Measurements from ENCODE around the gene CPNE6. TPM values are rescaled to one million over a fixed set of nuclear protein-coding genes. Genes with fewer than 3 reads are reported as not detected.

The CPNE6 gene
- polyA plus RNA-seq, 1 donor (not counting 4 experiments of a cell fraction or from before 2014, with no cell fraction given), result not detected

DNA sequence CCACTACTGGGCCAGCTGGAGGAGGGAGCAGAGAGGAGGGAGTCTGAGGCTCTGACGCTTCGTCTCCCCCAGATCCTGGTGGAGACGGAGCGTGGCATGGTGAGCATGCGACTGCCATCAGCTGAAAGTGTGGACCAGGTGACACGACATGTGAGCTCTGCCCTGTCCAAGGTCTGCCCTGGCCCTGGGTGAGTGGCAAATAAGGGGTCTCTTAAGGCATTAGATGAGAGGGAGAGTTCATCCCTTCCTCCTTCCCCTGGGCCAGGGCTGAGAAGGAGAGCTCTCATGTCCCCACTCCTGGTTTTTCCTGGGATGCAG is 17.1 kb upstream of the CPNE6 start:
- Histone ChIP-seq H3K4me1 (ENCODE audit: control insufficient read depth, extremely low read depth, insufficient read depth, low read length) (peaks cover 7% of the 10 kb centered on the region), H3K9ac (ENCODE audit: control insufficient read depth, extremely low read depth, insufficient read depth, low read length) (no peak overlapping the region), H3K9me1 (ENCODE audit: control insufficient read depth, extremely low read depth, insufficient read depth, low read length) (no peaks in the 10 kb centered on the region), H3K79me2 (ENCODE audit: control insufficient read depth, insufficient read depth, low read length) (no peaks in the 10 kb centered on the region), H3K4me3 (ENCODE audit: control insufficient read depth in 2 of 3, extremely low read depth in 1 of 3, insufficient read depth in 2 of 3, low read depth in 1 of 3, low read length in 3 of 3) (no peak overlapping the region), H3K4me2 (ENCODE audit: control insufficient read depth, extremely low read depth, insufficient read depth, low read depth, low read length) (no peak overlapping the region), H2AFZ (ENCODE audit: control insufficient read depth, low read length) (no peak overlapping the region), H3K9me3 (ENCODE audit: control insufficient read depth, low read depth, low read length) (no peaks in the 10 kb centered on the region), H3K27me3 (ENCODE audit: control insufficient read depth, extremely low read depth, insufficient read depth, low read length) (no peaks in the 10 kb centered on the region), H4K20me1 (ENCODE audit: control insufficient read depth, extremely low read depth, insufficient read depth, low read length) (no peaks in the 10 kb centered on the region), H3K36me3 (ENCODE audit: control insufficient read depth in 2 of 2, extremely low read depth in 1 of 2, insufficient read depth in 2 of 2, low read length in 2 of 2) (no peaks in the 10 kb centered on the region), H3K27ac (ENCODE audit: control insufficient read depth, insufficient read depth, low read length) (no peak overlapping the region)
- dilution Hi-C loops (cut with MboI; ENCODE audit: extremely low pct_ligation_motif_present, low sequenced_read_pairs), result no loop called here
- TF ChIP-seq, protein P1, sequence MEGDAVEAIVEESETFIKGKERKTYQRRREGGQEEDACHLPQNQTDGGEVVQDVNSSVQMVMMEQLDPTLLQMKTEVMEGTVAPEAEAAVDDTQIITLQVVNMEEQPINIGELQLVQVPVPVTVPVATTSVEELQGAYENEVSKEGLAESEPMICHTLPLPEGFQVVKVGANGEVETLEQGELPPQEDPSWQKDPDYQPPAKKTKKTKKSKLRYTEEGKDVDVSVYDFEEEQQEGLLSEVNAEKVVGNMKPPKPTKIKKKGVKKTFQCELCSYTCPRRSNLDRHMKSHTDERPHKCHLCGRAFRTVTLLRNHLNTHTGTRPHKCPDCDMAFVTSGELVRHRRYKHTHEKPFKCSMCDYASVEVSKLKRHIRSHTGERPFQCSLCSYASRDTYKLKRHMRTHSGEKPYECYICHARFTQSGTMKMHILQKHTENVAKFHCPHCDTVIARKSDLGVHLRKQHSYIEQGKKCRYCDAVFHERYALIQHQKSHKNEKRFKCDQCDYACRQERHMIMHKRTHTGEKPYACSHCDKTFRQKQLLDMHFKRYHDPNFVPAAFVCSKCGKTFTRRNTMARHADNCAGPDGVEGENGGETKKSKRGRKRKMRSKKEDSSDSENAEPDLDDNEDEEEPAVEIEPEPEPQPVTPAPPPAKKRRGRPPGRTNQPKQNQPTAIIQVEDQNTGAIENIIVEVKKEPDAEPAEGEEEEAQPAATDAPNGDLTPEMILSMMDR (optimal IDR thresholded peaks at IDR 0.05 in 1 of 3, IDR thresholded peaks at IDR 0.05 in 1 of 3, conservative IDR thresholded peaks at IDR 0.05 in 1 of 3; ENCODE audit: extremely low read depth in 1 of 3, insufficient read depth in 2 of 3, low read length in 3 of 3), result no peak
- TF ChIP-seq EZH2 (IDR thresholded peaks at IDR 0.05; ENCODE audit: low read length), result no peak
- FAIRE-seq (no peak), DNase-seq (ENCODE audit: low read depth, low spot score) (no peak)

DNA sequence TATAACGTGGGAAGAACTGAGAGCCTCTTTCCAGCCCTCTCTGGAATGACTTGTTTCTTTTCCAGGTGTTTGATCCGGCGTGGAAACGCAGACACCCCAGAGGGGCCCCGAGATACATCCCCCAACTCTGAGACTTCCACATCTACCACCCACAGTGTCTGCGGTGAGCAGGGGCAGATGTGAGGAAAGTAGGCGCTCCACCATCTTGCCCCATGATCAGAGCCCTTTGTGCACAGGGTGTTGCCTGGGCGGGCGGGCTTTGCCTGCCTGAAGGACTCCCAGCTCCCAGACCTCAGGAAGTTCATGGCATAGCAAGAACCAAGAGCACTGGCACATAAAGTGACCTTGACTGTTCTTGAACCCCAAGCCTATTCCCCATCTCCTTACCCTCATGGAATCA is 16.7 kb upstream of the CPNE6 start:
- H3K27me3 ChIP-seq (ENCODE audit: control insufficient read depth, extremely low read depth, insufficient read depth, low read length), result no peaks in the 10 kb centered on the region
- DNase-seq (ENCODE audit: low read depth, low spot score), result no peak
- dilution Hi-C loops (cut with MboI; ENCODE audit: extremely low pct_ligation_motif_present, low sequenced_read_pairs), result no loop called here
- H3K27ac ChIP-seq (ENCODE audit: control insufficient read depth, insufficient read depth, low read length), result no peak overlapping the region
- TF ChIP-seq, protein P1 (optimal IDR thresholded peaks at IDR 0.05 in 1 of 3, IDR thresholded peaks at IDR 0.05 in 1 of 3, conservative IDR thresholded peaks at IDR 0.05 in 1 of 3; ENCODE audit: extremely low read depth in 1 of 3, insufficient read depth in 2 of 3, low read length in 3 of 3), result no peak
- no peak for TF ChIP-seq EZH2 (IDR thresholded peaks at IDR 0.05; ENCODE audit: low read length)
- H3K9ac ChIP-seq (ENCODE audit: control insufficient read depth, extremely low read depth, insufficient read depth, low read length), result no peak overlapping the region
- H3K4me2 ChIP-seq (ENCODE audit: control insufficient read depth, extremely low read depth, insufficient read depth, low read depth, low read length), result no peak overlapping the region
- H3K9me3 ChIP-seq (ENCODE audit: control insufficient read depth, low read depth, low read length), result no peaks in the 10 kb centered on the region
- no peak for FAIRE-seq
- H3K4me3 ChIP-seq (ENCODE audit: control insufficient read depth in 2 of 3, extremely low read depth in 1 of 3, insufficient read depth in 2 of 3, low read depth in 1 of 3, low read length in 3 of 3), result no peak overlapping the region
- H3K4me1 ChIP-seq (ENCODE audit: control insufficient read depth, extremely low read depth, insufficient read depth, low read length), result peaks cover 7% of the 10 kb centered on the region
- no peaks in the 10 kb centered on the region for H4K20me1 ChIP-seq (ENCODE audit: control insufficient read depth, extremely low read depth, insufficient read depth, low read length)
- no peak overlapping the region for H2AFZ ChIP-seq (ENCODE audit: control insufficient read depth, low read length)
- no peaks in the 10 kb centered on the region for H3K36me3 ChIP-seq (ENCODE audit: control insufficient read depth in 2 of 2, extremely low read depth in 1 of 2, insufficient read depth in 2 of 2, low read length in 2 of 2)
- H3K9me1 ChIP-seq (ENCODE audit: control insufficient read depth, extremely low read depth, insufficient read depth, low read length), result no peaks in the 10 kb centered on the region
- H3K79me2 ChIP-seq (ENCODE audit: control insufficient read depth, insufficient read depth, low read length), result no peaks in the 10 kb centered on the region
